ENCODE measurements around the gene BDH2.

The BDH2 gene

DNA sequence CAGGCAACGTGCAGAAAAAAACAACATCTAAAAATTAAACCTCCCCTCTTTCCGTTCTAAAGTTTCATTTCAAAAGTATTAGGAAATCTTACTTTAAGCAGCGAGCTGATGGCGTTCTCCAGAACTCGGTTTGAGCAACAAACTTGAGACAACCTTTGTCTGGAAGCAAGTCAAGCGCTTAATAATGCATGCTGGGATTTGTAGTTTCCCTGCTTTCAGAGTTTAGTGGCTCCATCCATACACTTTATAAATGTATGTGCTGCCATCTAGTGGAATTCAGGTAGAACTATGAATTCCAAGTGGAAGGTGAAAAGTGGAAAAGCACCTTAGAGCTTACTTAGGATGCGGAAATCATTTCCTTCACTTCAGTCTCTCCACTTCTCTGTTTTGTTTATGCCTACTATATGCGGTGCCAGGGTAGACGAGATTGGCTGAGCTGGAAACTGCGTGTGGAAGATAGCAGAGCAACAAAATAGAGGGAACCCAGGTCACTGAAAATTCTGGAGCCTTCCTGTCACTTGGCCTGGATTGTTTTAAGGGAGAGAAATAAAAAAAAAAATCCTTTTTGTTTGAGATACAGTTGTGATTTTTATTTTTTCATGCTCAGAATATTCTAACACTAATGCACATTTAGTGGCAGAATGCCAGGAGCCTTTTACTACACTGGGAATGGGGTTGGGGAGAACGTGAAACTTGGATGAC lies at the start of gene BDH2:
Gene BDH2, minus strand, starts transcription at position 144 of the 702 bp plus-strand sequence. CDS start 3,580 bp downstream, outside the sequence.
- DNase-seq (ENCODE audit: low read depth in 2 of 2): no peak

DNA sequence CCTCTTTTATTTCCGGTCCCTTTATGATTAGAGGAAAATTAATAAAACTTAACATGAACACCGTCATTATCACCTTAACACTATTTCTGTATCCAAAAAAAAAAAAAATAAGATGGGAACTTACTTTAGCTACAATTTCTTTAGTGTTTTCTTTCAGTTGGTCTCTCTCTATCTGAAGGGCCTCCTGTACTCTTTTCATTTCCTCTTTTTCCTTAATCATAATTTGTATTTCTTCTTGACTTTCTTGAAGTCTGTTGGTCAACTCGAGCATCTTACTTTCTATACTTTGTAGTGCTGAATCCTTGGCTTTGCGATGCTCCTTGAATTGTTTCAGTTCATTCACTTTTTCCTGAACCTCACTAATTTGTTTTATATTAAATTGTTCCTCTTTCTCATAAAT lies 45.3 kb upstream of the BDH2 start:
- no peak for DNase-seq (ENCODE audit: low read depth in 2 of 2)

DNA sequence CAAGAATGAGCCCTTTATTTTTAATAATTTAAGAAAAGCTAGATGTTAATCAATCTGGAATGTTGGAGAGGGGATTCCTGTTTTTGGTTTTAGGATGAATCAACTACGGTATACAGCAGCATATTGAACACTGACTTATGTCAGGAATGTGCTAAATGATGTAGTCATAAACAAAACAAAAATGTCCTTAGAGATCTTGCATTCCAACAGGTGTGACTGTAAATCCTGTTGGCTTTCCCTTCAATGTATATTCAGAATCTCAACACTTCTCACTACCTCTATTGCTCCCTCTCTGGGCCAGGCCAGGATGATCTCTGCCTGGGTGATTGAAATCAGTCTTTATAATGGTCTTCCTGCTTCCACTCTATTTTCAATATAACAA lies 37.8 kb upstream of the BDH2 start:
- no peak for DNase-seq (ENCODE audit: low read depth in 2 of 2)

DNA sequence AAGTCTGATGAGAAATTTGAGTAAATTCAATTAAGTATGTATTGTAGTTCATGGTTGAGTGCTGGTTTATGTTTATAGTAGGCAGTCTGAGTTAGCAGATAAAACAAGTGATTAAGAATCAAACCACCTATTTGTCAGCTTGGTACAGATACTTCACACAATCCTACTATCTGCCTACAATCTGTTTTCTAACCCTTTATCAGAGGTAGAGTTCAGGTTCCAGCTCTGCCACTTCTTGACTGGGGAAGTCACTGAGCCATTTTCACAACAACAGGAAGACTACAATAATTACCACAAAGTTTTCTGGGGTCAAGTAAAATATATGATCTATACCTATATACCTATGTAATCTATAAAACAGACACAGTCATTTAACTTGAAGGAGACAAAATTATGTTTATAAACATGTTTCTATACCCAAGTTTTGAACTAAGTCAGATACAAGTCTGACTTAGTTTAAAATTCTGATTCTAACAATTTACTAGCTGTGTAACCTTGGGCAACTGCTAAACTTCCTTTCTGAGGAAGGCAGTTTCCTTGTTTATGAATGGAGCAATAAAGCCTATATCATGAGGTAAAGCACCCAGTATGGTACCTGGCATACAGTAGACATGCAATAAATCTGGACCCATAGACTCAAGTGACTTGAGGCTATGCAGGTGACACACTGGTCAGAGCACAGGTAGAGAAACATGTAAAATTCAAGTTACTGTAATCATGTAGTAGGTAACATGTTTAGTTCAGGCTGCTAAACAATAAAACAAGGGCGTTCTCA lies 37.2 kb upstream of the BDH2 start:
- no peak for DNase-seq (ENCODE audit: low read depth in 2 of 2)

DNA sequence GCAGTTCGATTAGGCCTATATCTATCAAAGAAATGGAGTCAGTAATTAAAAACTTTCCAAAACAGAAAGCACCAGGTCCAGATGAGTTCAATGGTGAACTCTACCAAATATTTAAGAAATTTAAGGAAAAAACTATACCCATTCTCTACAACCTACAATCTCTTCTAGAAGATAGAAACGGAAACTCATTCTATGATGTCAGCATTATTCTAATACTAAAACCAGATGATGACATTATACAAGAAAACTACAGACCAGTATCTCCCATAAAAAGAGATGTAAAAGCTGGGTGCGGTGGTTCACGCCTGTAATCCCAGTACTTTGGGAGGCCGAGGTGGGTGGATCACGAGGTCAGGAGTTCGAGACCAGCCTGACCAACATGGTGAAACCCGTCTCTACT lies 29.5 kb upstream of the BDH2 start:
- no peak for DNase-seq (ENCODE audit: low read depth in 2 of 2)

DNA sequence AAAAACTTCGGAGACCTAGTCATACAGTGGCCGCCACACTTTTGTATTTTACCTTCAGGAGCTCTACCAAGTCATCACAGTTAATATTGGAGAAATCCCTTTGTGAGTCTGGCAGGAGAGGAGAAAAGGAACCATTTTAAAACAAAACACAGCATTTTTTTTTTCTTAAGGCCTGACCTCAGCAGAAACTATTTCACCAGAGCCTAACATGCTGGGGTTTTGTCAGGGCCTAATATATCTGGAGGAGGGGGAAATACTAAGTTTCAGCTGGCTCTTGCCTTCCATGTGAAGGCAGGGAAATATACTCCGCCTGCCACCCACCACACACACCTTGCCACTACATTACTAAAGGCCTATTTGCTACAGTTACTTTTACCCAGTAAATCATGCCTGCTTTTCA lies 26.5 kb upstream of the BDH2 start:
- DNase-seq (ENCODE audit: low read depth in 2 of 2): no peak

DNA sequence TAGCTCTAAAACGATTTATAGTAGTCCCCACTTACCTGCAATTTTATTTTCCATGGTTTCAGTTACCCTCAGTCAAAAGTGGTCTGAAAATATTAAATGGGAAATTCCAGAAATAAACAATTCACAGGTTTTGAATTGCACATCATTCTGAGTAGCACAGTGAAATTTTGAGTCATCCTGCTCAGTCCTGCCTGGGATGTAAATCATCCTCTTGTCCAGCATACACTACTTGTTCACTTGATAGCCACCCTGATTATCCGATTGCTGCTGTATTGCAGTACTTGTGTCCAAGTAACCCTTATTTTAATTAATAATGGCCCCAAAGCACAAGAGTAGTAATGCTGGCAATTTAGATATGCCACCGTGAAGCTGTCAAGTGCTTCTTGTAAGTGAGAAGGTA lies 23.5 kb upstream of the BDH2 start:
- no peak for DNase-seq (ENCODE audit: low read depth in 2 of 2)

DNA sequence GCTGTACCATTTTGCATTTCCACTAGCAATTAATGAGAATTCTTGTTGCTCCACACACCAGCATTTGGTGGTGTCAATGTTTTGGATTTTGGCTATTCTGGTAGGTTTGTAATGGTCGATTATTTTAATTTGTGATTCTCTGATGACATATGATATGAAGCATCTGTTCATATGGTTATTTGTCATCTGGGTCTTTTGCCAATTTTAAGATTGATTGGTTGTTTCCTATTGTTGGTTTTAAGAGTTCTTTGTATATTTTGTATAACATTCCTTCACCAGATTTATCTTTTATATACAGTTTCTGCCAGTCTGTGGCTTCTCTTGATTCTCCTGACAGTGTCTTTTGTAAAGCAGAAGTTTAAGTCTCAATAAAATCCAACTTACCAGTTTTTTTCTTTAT lies 18.5 kb upstream of the BDH2 start:
- DNase-seq (ENCODE audit: low read depth in 2 of 2): no peak

DNA sequence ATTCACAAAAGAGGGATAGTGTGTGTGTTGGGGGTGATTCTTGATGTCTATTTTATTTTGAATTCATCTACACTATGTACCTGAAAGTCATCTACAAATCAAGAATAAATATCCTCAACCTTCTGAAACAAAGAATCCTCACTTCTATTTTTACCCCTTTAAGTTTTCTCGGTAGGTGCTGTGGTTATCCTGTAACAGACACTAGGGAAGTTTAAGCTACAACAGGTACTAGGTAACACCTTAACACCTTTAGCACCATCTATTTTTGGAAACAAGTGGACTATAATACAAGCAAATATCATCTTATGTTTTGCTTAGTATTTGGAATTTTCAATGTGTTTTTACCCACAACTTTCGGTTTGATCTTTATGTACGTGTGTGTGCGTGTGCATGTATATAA lies 12.0 kb upstream of the BDH2 start:
- DNase-seq (ENCODE audit: low read depth in 2 of 2): no peak

DNA sequence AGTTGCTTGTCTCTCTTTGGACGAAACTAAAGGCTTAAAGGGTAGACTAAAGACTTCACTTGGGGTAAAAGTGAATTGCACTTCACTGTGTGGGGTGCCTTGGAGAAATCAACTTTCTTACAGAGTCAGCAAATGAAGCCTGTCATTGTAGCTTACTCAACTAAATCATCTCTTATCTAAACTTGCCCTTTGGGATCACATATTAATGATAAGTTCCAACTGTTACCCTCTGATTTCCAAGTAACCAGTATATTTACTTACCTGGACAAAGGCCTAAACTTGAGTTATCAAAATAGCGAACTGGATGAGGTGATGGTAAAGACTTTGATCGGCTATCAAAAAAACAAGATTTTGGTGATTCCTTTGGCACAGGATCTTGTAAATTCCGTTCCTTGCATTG lies 8.9 kb upstream of the BDH2 start:
- DNase-seq (ENCODE audit: low read depth in 2 of 2): no peak

DNA sequence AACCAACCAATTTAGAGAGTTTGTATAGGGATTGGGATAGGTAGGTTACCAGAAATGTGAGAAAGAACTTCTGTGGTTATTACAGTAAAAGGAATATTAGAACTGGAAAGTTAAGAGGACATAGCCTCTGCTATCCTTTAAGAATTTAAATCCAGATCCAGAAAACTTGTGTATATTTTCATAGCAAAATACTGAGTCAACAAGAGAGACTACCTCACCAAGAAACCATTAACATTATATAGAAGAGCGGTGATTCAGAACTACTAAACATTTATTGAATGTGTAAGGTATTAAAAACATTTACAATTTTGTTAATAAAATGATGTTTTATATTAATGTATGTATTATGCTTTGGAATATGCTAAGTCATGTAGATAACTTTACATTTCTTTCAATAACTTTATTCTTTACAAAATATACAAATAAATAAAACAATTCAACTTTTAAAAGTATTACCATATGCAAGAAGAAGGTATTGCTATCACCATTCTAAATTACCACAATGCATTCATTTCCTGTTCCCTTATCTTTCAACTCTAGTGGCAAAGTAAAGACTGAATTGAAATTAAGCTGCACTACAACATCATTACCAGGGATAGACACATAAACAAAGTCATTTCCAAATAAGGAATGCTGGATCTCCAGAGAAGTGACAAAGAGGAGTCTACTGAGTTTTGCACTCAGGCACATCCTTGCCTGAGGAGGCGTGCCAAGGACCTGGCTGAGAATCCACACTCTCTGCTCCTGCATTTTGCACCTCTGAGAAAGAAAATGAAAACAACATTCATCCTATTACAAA lies 6.1 kb upstream of the BDH2 start:
- no peak for DNase-seq (ENCODE audit: low read depth in 2 of 2)

DNA sequence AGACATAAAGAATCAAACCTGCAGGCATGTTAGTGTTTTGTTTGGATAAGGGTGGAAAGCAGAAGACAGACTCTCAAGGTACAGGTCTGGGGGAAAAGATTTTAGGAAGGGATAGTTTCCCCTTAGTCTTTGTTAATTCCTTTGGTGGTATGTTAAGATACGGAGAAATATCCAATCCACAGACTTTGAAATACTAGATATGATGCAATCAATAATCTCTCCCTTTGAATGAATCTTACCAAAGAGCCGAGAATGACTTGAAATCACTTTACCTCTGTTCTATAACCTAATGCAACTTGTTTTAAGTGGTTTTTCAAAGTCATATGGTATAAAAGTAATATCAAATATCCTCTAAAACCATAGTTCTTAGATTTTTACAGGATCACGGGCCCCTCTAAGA lies 5.3 kb upstream of the BDH2 start:
- DNase-seq (ENCODE audit: low read depth in 2 of 2): no peak

DNA sequence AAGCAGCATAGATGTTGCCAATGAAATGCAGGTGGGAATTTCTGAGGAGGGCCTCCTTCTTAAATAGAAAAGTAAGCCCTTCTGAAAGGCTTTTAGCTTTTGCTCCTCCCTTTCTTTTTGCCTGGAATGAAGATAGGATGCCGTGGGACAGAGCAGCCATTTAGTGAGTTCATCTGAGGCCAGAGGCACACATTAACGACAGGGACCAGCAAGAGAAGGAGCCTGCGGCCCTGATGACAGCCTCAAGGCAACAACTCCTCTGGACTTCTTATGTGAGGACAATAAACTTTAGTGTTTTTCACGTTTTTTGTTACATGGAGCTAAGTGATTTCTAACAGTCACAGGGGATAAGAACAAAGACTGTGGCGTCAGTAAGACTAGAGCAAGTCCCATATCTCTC lies 1.1 kb upstream of the BDH2 start:
- DNase-seq (ENCODE audit: low read depth in 2 of 2): no peak

DNA sequence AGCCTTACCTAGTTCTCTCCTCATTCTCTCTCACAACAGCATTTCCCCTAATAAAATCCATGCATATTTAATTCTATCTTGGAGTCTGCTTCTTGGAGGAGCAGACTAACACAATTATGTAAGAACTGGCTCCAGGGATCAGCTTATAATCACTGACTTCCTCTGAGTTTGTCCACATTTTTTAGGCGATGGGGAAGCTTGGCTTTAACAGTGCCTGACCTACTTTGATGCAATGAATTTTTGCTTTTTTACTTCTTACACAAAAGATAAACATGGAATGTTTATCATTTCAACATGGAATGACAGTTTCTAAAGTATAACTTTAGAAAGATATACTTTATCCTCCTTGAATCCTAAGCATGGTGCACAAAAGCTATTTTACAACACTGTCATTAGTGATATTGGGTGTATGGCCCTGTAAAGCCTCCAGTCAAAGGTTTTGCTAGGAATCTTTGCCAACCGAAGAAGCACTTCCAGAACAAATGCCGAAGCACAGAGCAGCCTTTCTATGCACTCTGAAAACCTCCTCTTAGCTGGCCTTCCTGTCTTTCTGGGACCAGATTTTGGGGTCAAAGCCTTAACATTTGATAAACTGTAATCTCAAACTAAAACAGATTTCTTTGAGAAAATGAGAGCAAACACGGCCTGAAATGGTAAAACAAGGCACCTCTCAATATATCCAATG lies 736 bp downstream of the BDH2 start:
- no peak for DNase-seq (ENCODE audit: low read depth in 2 of 2)

DNA sequence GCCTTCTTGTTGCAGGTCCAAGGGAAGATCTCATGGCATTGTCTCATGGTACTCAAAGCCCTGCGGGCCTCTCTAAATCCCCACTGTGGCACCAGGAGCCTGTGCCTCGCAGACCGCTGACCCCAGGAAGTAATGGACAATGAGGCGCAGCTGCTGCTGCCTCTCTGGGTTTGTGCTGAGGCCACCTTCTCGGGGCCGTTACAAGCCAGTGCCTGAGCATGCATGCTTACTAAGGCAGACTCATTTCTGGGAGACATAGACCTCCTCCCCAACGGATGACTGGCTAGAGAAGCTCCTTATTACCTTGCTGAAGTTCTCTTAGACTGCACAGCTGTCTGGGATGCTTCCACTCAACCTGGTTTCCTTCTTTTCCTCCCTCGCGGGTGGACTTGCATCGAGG lies 1.3 kb downstream of the BDH2 start:
- no peak for DNase-seq (ENCODE audit: low read depth in 2 of 2)

DNA sequence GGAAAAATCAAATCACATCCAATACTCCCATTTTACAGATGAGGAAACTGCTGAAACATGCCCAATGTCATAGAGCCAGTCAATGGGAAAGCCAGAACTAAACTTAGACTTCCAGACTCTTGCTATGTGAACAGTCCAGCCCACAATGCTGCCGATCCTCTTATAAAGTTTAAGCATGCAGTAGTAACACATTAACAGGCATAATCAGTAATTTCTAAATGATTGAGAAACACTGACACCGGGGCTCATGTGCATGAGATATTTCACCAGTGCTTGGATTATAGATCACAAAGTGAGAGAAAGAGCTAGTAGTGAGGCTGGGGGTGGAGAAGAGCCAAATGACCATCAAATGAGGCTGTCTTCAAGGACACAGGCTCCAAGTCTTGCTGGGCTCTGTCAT lies 2.5 kb downstream of the BDH2 start:
- DNase-seq (ENCODE audit: low read depth in 2 of 2): no peak

DNA sequence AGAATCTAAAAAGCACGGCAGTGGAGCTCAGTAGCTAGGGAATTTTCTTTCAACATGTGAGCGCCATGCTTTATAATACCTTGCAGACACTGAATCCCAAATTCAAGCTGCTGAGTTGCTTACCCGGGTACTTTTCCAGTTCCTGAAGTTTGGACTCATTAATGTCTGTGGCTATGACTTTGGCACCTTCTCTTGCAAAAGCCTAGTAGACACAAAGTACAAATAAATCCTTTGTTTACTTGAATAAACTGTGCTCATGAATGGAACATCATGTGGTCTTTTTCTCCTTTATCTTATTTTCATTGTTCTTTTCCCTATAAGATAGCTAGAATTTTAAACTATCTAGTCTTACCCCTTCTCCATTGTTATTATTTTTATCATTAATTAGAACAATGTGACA lies 4.6 kb downstream of the BDH2 start:
- no peak for DNase-seq (ENCODE audit: low read depth in 2 of 2)

DNA sequence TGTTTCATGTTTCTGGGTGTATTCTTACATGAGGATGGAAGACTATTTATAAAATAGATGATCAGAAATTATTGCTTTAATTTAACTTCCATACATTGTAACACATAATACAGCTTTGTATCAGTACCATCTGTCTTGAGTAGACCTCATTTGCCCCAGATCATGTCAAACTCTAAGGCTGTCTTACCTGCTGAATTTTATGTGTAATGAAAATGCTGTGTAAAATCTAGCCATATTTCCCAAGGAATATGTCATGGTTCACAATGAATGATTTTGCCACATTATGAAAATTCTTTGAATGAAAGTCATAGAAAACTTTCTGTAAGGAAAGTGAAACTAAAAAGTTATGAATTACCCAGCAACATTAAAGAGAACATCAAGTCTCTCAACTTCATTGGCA lies 7.4 kb downstream of the BDH2 start:
- DNase-seq (ENCODE audit: low read depth in 2 of 2): no peak

DNA sequence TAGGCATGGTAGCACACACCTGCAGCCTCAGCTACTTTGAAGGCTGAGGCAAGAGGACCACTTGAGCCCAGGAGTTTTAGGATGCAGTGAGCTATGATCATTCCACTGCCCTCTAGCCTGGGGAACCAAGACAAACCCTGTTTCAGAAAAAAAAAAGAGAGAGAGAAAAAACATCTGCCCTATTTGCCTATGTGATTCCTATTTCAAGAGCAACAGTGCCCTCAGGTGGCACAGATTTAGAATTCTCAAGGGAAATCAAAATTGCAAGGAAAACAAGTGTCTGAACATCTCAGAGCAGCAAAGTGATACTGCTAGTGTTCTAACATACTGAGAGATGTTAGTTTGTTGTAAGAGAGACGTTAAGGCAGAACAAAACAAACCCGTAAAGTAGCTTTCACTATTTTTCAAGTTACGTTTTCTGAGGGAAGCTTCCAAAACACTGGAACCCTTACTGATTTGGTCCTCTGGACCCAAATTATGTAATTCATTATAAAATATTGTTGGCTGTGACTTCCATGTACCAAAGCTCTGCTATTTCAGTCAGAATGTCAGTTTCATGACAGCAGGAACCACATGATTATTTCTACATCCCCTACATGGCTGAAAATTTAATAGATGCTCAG lies 7.9 kb downstream of the BDH2 start:
- no peak for DNase-seq (ENCODE audit: low read depth in 2 of 2)

DNA sequence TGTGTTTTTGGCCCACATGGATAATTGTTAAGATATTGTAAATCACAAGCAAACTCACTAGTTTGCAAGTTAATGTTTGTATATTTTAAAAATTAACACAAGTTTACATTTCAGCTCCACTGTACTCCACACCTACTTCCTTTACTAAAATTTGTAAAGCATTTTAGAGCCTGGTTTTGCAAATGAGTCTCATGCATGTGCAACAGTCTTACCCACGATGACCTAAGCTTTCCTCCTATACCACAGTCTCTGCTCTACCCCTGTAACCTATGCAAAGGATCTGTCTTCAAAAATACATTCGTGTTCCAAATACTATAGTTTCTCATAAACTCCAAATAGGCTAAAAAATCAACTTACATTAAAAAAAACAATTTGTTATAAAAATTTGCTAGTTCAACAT lies 10.2 kb downstream of the BDH2 start:
- DNase-seq (ENCODE audit: low read depth in 2 of 2): no peak

DNA sequence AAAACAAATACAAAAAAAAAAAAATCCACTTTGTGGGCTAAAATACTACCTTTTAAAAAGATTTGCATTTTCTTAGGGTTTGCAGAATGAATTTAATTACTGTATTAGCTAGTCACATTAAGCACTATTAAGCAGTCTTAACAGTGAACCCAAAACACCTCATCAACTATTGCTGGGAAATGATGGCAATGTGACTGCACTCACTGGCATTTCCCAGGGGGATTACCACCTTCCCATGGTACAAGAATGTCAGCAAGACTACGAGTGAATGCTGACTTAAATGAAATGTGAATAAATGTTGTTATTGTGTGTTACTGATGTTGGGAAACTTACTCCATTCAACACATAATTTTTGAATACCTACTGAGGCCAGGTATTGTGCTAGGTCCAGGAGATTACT lies 13.1 kb downstream of the BDH2 start:
- no peak for DNase-seq (ENCODE audit: low read depth in 2 of 2)

Data from stimulated activated CD8-positive, alpha-beta memory T cell treated with anti-CD3 and anti-CD28 coated beads, Interleukin-7, amount 100 ng/mL, for 1 hour (primary cell).